ENCODE measurements around the gene EPHB2. TPM values are rescaled to one million over a fixed set of nuclear protein-coding genes. Genes with fewer than 3 reads are reported as not detected.
"Not testable (repeated sequence)": the region's sequence is repeated elsewhere in the genome, so short reads cannot be mapped to it uniquely, and the experiment has no call there.

EPHB2 gene
- total and polyA plus RNA-seq, 8 donors, result 0.13 to 88.1 (median 2.6) TPM; not detected in 1

DNA sequence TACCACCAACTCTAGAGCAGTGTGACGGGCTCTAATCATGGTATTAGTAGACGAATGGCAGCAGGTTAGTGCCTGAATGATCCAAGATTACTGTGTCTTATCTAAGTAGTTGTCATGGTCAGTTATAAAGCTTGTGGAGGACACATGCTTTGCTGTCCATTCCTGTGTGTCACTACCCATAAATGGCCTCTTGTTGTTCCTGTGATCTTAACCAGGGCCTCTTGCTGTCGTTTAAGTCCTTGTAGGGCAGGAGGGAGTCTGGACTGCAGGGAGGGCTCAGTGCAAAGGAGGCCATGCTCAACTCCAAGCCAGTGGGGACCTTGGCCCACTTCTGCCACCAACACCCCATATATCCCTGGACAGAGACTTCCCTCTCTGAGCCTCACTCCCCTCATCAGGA, 130.5 kb downstream of the EPHB2 start:
- H3K27ac ChIP-seq, result no peak overlapping the region
- intact Hi-C loops (cut with DNase I; ENCODE audit: low total_unique reads), result no loop called here
- no peak for DNase-seq
- peaks cover 0 to 24% (median 0%) of the 10 kb centered on the region in 3 donors for H3K27me3 ChIP-seq
- H3K9me3 ChIP-seq, result no peaks in the 10 kb centered on the region
- H3K36me3 ChIP-seq, result no peaks in the 10 kb centered on the region
- 56 to 67% (median 65%) methylated on average over 3 of the region's 3 CpGs for WGBS, 5 donors
- no peak overlapping the region for H3K4me3 ChIP-seq
- TF ChIP-seq, protein P1, sequence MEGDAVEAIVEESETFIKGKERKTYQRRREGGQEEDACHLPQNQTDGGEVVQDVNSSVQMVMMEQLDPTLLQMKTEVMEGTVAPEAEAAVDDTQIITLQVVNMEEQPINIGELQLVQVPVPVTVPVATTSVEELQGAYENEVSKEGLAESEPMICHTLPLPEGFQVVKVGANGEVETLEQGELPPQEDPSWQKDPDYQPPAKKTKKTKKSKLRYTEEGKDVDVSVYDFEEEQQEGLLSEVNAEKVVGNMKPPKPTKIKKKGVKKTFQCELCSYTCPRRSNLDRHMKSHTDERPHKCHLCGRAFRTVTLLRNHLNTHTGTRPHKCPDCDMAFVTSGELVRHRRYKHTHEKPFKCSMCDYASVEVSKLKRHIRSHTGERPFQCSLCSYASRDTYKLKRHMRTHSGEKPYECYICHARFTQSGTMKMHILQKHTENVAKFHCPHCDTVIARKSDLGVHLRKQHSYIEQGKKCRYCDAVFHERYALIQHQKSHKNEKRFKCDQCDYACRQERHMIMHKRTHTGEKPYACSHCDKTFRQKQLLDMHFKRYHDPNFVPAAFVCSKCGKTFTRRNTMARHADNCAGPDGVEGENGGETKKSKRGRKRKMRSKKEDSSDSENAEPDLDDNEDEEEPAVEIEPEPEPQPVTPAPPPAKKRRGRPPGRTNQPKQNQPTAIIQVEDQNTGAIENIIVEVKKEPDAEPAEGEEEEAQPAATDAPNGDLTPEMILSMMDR (IDR thresholded peaks at IDR 0.05), result no peak
- TF ChIP-seq POLR2AphosphoS5 (IDR thresholded peaks at IDR 0.05) (no peak), POLR2A (IDR thresholded peaks at IDR 0.05) (no peak), EP300 (IDR thresholded peaks at IDR 0.05) (no peak)
- peaks cover 0 to 5% (median 0%) of the 10 kb centered on the region in 4 donors for H3K4me1 ChIP-seq

DNA sequence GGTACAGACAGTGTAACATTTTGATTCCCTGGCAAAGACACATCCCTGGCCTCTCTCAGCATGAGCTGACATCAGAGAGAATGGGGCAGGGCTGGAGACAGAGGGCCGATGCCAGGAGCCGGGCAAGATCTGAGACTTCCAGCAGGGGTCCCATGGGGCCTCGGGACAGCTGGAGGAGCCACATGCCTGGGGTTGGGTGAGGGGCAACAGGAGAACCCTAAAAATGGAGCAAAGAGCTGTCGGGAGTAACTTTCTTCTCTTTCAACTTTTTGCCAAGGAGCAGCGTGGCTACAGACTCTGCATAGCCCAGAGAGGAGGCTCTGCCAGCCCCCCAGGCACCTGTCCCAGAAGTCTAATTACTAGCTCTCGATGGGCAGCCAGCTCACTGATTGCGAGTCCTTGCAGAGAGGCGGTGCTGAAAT, 131.2 kb downstream of the EPHB2 start:
- Histone ChIP-seq H3K27me3 (peaks cover 0 to 31% (median 0%) of the 10 kb centered on the region in 3 donors), H3K27ac (no peak overlapping the region), H3K4me1 (peaks cover 0 to 5% (median 0%) of the 10 kb centered on the region in 4 donors), H3K36me3 (no peaks in the 10 kb centered on the region), H3K4me3 (no peak overlapping the region), H3K9me3 (no peaks in the 10 kb centered on the region)
- 60 to 82% (median 72%) methylated on average over 7 to 8 of the region's 8 CpGs for WGBS, 5 donors
- no peak for DNase-seq
- TF ChIP-seq, protein P1 (IDR thresholded peaks at IDR 0.05), result no peak
- TF ChIP-seq POLR2AphosphoS5 (IDR thresholded peaks at IDR 0.05), result no peak
- no peak for TF ChIP-seq POLR2A (IDR thresholded peaks at IDR 0.05)
- TF ChIP-seq EP300 (IDR thresholded peaks at IDR 0.05), result no peak
- intact Hi-C loops (cut with DNase I; ENCODE audit: low total_unique reads), result no loop called here

DNA sequence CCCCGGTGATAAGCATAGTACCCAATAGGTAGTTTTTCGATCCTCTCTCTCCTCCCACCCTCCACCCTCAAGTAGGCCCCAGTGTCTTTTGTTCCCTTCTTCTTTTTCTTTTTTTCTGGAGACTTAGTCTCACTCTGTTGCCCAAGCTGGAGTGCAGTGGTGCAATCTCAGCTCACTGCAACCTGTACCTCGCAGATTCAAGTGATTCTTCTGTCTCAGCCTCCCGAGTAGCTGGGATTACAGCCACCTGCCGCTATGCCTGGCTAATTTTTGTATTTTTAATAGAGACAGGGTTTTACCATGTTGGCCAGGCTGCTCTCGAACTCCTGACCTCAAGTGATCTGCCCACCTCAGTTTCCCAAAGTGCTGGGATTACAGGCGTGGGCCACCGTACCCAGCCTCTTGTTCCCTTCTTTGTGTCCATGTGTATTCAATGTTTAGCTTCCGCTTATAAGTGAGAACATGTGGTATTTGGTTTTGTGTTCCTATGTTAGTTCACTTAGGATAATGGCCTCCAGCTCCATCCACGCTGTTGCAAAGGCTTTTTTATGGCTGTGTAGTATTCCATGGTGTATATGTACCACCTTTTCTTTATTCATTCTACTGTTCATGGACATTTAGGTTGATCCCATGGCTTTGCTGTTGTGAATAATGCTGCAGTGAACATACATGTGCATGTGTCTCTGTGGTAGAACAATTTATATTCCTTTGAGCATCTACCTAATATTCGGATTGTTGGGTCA, 133.0 kb downstream of the EPHB2 start:
- H3K4me3 ChIP-seq; H3K9me3 ChIP-seq; DNase-seq; H3K36me3 ChIP-seq; intact Hi-C loops (cut with DNase I; ENCODE audit: low total_unique reads); H3K27ac ChIP-seq; H3K4me1 ChIP-seq: not testable (repeated sequence)
- peaks cover 0 to 36% (median 0%) of the 10 kb centered on the region in 3 donors for H3K27me3 ChIP-seq
- 90 to 93% (median 93%) methylated on average over 11 of the region's 11 CpGs for WGBS, 5 donors

DNA sequence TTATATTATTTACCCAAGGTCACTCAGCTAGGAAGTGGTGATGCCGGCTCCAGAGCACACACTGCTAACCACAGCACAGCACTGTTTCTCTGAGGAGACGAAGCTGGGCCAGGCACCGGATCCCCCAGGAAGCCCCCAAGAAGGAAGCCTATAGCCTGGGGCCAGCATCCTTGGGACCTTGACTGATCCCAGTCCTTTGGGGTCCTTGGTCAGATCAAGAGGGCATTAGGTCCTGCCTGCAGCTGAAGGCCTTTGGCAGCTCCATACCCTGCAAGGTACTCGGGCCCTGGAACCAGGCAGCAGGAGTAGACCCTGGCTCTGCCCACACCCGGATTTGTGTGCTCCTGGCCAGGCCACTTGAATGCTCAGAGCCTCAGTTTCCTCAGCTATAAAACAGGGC, 134.0 kb downstream of the EPHB2 start:
- 57 to 96% (median 91%) methylated on average over 1 to 5 of the region's 5 CpGs for WGBS, 5 donors
- no peaks in the 10 kb centered on the region for H3K9me3 ChIP-seq
- H3K36me3 ChIP-seq, result no peaks in the 10 kb centered on the region
- H3K27me3 ChIP-seq, result peaks cover 0 to 36% (median 0%) of the 10 kb centered on the region in 3 donors
- DNase-seq, result no peak
- H3K4me3 ChIP-seq, result no peak overlapping the region
- TF ChIP-seq POLR2AphosphoS5 (IDR thresholded peaks at IDR 0.05) (no peak), POLR2A (IDR thresholded peaks at IDR 0.05) (no peak), EP300 (IDR thresholded peaks at IDR 0.05) (no peak)
- TF ChIP-seq, protein P1 (IDR thresholded peaks at IDR 0.05), result no peak
- intact Hi-C loops (cut with DNase I; ENCODE audit: low total_unique reads), result no loop called here
- peaks cover 0 to 5% (median 0%) of the 10 kb centered on the region in 4 donors for H3K4me1 ChIP-seq
- no peak overlapping the region for H3K27ac ChIP-seq

DNA sequence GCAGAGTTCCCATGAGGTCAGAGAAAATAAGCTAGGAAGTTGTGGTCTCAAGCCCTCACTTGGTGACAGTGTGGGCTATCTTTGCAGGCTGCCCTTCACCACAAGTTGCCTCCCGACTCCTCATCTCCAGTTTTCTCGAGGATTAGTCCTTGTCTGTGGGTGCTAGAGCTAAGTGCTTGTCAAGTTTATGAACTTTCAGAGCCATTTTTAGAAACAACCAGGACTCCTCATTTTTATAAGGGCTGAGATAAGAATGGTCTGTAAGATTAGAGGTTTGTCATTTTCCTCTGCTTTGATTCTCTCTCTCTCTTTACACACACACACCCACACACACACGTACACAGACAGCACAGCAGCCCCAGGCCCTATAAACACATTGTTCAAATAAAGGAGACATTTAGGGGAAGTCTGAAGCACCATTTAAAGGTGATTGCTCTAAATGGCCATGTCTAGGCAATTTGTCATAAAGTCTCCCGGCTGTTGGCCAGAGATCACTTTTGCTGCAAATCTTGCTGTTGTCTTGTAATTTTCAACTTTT, 134.8 kb downstream of the EPHB2 start:
- H3K4me1 ChIP-seq, result peaks cover 0 to 5% (median 0%) of the 10 kb centered on the region in 4 donors
- H3K36me3 ChIP-seq, result no peaks in the 10 kb centered on the region
- peaks cover 0 to 36% (median 0%) of the 10 kb centered on the region in 3 donors for H3K27me3 ChIP-seq
- intact Hi-C loops (cut with DNase I; ENCODE audit: low total_unique reads), result no loop called here
- 56 to 62% (median 60%) methylated on average over 4 of the region's 4 CpGs for WGBS, 5 donors
- TF ChIP-seq POLR2A (IDR thresholded peaks at IDR 0.05), result no peak
- TF ChIP-seq, protein P1 (IDR thresholded peaks at IDR 0.05), result no peak
- no peak for TF ChIP-seq EP300 (IDR thresholded peaks at IDR 0.05)
- TF ChIP-seq POLR2AphosphoS5 (IDR thresholded peaks at IDR 0.05), result no peak
- DNase-seq, result no peak
- no peak overlapping the region for H3K4me3 ChIP-seq
- no peak overlapping the region for H3K27ac ChIP-seq
- H3K9me3 ChIP-seq, result no peaks in the 10 kb centered on the region
